ENCODE data around the gene STX12.

- no peak for TF ChIP-seq EZH2 (IDR thresholded peaks at IDR 0.05; ENCODE audit: insufficient read depth, poor library complexity, severe bottlenecking)
- no peak for TF ChIP-seq EZH2phosphoT487 (IDR thresholded peaks at IDR 0.05; ENCODE audit: insufficient read depth, low read depth)
Measured at GRCh38 chr1:27862004-27862403, 89.0 kb downstream of the STX12 start.
